ENCODE data around the gene ELOVL5.

GRCh38 chr6:53311586-53311935 is 37.2 kb downstream of the ELOVL5 start:
- TF ChIP-seq, protein P1, sequence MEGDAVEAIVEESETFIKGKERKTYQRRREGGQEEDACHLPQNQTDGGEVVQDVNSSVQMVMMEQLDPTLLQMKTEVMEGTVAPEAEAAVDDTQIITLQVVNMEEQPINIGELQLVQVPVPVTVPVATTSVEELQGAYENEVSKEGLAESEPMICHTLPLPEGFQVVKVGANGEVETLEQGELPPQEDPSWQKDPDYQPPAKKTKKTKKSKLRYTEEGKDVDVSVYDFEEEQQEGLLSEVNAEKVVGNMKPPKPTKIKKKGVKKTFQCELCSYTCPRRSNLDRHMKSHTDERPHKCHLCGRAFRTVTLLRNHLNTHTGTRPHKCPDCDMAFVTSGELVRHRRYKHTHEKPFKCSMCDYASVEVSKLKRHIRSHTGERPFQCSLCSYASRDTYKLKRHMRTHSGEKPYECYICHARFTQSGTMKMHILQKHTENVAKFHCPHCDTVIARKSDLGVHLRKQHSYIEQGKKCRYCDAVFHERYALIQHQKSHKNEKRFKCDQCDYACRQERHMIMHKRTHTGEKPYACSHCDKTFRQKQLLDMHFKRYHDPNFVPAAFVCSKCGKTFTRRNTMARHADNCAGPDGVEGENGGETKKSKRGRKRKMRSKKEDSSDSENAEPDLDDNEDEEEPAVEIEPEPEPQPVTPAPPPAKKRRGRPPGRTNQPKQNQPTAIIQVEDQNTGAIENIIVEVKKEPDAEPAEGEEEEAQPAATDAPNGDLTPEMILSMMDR (IDR thresholded peaks at IDR 0.05; ENCODE audit: low read depth, low read length) = no peak
- no peak for TF ChIP-seq EZH2phosphoT487 (IDR thresholded peaks at IDR 0.05; ENCODE audit: low read depth)

All from OCI-LY3 (cell line).